Measurements from ENCODE around the gene ITGA7. TPM values are rescaled to one million over a fixed set of nuclear protein-coding genes. Genes with fewer than 3 reads are reported as not detected.

ITGA7 gene
- polyA plus RNA-seq, 1 of the 3 experiments (the other 2 are of a cell fraction) = 19.7 TPM

DNA sequence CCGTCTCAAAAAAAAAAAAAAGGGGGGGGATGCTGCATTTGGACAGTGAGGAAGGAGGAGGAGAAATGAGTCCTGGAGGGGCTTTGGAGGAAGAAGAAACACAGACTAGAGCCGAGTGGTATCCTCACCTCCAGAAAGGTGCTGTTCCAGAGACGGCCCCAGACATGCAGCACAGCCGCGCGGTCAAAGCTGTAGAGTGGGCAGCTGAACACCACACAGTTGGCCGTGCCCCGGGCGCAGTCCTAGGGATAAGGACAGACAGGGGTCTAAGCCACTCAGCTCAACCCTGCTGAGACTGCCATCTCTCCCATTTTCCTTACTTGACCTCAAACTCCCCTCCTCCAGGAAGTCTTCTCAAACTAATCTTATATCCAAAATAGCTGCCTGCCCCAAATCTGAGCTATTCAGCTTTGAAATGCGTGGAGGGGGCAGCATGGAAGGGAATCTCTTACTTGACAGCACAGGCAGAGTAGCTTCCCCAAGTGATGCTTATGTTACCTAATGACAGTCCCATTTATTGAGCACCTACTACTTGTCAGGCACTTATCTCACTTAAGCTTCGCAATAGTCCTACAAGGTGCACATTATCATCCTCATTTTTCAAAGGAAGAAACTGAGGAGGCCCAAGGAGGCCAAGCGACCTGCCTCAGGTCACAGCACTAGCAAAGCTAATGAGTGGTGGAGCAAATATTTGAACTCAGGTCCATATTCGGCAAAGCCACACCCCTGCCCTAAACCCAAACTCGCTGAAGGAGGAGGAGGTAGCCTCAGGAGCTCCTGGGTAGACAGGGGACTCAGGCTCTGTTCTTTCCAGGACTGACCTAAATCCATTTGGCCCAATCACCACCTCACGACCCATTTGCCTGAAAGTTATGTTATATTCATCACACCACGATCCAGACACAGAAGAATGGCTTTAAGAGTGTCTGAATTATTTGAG, 18.7 kb downstream of the ITGA7 start:
- Histone ChIP-seq H3K9ac (no peak overlapping the region), H3K4me3 (ENCODE audit: low read depth in 2 of 2, low read length in 1 of 2) (no peak overlapping the region), H3K27me3 (ENCODE audit: insufficient read depth) (peaks cover 11% of the 10 kb centered on the region; the same call in 1 of the 2 replicates), H3K27ac (ENCODE audit: low read depth in 2 of 2, low read length in 1 of 2) (no peak overlapping the region), H3K4me1 (ENCODE audit: control insufficient read depth in 1 of 2, insufficient read depth in 2 of 2, low read depth in 1 of 2, low read length in 1 of 2) (no peaks in the 10 kb centered on the region), H3F3A (replicated peaks; ENCODE audit: insufficient read depth) (no peaks in the 10 kb centered on the region), H3K9me2 (no peaks in the 10 kb centered on the region), H3K79me2 (ENCODE audit: insufficient read depth) (no peaks in the 10 kb centered on the region), H3K4me2 (no peak overlapping the region), H2AFZ (ENCODE audit: low read depth) (no peak overlapping the region), H3K36me3 (replicated peaks in 1 of 2; ENCODE audit: control insufficient read depth in 1 of 2, insufficient read depth in 2 of 2, low read length in 1 of 2) (no peaks in the 10 kb centered on the region), H4K20me1 (ENCODE audit: insufficient read depth) (no peaks in the 10 kb centered on the region), H3K9me3 (no peaks in the 10 kb centered on the region)
- TF ChIP-seq CHD2 (IDR thresholded peaks at IDR 0.05; ENCODE audit: low read length, partially characterized antibody) (no peak), EP300 (IDR thresholded peaks at IDR 0.05; ENCODE audit: borderline replicate concordance in 1 of 2, low read depth in 1 of 2, low read length in 1 of 2) (no peak)
- WGBS (ENCODE audit: low lambda C conversion rate) = 62% methylated on average over 16 of the region's 16 CpGs
- POLR2A ChIA-PET = interaction anchor here (0.5 kb wide), 1 partner anchor 1501 kb away, joined by 4 read pairs; no protein-coding TSS in a partner anchor
- DNase-seq = no peak
- CTCF ChIA-PET = interaction anchor here (0.7 to 1.2 kb wide), 4 partner anchors 10 to 45 kb away, joined by 3 to 5 read pairs (median 3); no protein-coding TSS in a partner anchor

DNA sequence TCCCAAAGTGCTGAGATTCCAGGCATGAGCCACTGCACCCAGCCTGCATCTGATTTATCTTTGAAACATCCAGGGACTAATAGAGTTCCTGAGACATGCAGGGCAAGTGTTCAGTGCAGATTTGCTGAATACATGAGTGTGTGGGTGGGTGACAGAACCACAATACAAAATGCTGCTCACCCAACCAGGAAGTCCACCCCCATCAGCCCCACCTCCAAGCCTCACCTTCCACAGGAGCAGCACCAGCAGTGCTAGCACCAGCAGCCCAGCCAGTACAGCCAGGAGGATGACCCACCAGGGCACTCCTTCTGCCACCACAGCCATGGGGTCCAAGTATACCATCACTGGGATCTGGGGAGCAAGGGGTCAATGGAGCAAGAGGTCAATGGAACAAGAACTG, 20.0 kb downstream of the ITGA7 start:
- Histone ChIP-seq H3K27ac (ENCODE audit: low read depth in 2 of 2, low read length in 1 of 2) (no peak overlapping the region), H3K4me2 (no peak overlapping the region), H3K79me2 (ENCODE audit: insufficient read depth) (no peaks in the 10 kb centered on the region), H3K9ac (no peak overlapping the region), H3K4me3 (ENCODE audit: low read depth in 2 of 2, low read length in 1 of 2) (no peak overlapping the region), H2AFZ (ENCODE audit: low read depth) (no peak overlapping the region), H4K20me1 (ENCODE audit: insufficient read depth) (no peaks in the 10 kb centered on the region), H3K4me1 (ENCODE audit: control insufficient read depth in 1 of 2, insufficient read depth in 2 of 2, low read depth in 1 of 2, low read length in 1 of 2) (no peaks in the 10 kb centered on the region), H3K36me3 (replicated peaks in 1 of 2; ENCODE audit: control insufficient read depth in 1 of 2, insufficient read depth in 2 of 2, low read length in 1 of 2) (no peaks in the 10 kb centered on the region), H3K9me3 (no peaks in the 10 kb centered on the region), H3K27me3 (ENCODE audit: insufficient read depth) (peaks cover 15% of the 10 kb centered on the region; the same call in 1 of the 2 replicates), H3K9me2 (no peaks in the 10 kb centered on the region), H3F3A (replicated peaks; ENCODE audit: insufficient read depth) (no peaks in the 10 kb centered on the region)
- TF ChIP-seq ELF1 (IDR thresholded peaks at IDR 0.05) = no peak
- no peak for TF ChIP-seq TEAD4 (IDR thresholded peaks at IDR 0.05; ENCODE audit: borderline replicate concordance, insufficient read depth)
- TF ChIP-seq TCF12 (IDR thresholded peaks at IDR 0.05) = no peak
- no peak for TF ChIP-seq YY1 (IDR thresholded peaks at IDR 0.05; ENCODE audit: low read depth)
- no peak for TF ChIP-seq MEF2A (IDR thresholded peaks at IDR 0.05; ENCODE audit: borderline replicate concordance, low read depth)
- TF ChIP-seq NFIC (IDR thresholded peaks at IDR 0.05; ENCODE audit: borderline replicate concordance) = no peak
- no peak for TF ChIP-seq CHD2 (IDR thresholded peaks at IDR 0.05; ENCODE audit: low read length, partially characterized antibody)
- TF ChIP-seq, protein P1, sequence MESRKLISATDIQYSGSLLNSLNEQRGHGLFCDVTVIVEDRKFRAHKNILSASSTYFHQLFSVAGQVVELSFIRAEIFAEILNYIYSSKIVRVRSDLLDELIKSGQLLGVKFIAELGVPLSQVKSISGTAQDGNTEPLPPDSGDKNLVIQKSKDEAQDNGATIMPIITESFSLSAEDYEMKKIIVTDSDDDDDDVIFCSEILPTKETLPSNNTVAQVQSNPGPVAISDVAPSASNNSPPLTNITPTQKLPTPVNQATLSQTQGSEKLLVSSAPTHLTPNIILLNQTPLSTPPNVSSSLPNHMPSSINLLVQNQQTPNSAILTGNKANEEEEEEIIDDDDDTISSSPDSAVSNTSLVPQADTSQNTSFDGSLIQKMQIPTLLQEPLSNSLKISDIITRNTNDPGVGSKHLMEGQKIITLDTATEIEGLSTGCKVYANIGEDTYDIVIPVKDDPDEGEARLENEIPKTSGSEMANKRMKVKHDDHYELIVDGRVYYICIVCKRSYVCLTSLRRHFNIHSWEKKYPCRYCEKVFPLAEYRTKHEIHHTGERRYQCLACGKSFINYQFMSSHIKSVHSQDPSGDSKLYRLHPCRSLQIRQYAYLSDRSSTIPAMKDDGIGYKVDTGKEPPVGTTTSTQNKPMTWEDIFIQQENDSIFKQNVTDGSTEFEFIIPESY (IDR thresholded peaks at IDR 0.05; ENCODE audit: borderline replicate concordance, low read depth) = no peak
- no peak for TF ChIP-seq FOXJ3 (CRISPR knock-in tag; IDR thresholded peaks at IDR 0.05)
- no peak for TF ChIP-seq SMC3 (IDR thresholded peaks at IDR 0.05; ENCODE audit: low read depth, low read length)
- CTCF ChIA-PET = interaction anchor here (1.0 to 1.1 kb wide), 2 partner anchors 41 to 44 kb away, joined by 3 read pairs; no protein-coding TSS in a partner anchor
- POLR2A ChIA-PET = no interaction called here
- DNase-seq = no peak

All from SK-N-SH (cell line).